ENCODE results near the gene PTPN3.

- TF ChIP-seq TAF1 (IDR thresholded peaks at IDR 0.05; ENCODE audit: borderline replicate concordance, insufficient read depth, low read length), result no peak
- TF ChIP-seq SIN3A (IDR thresholded peaks at IDR 0.05; ENCODE audit: borderline replicate concordance, insufficient read depth, low read length), result no peak
- no peak for TF ChIP-seq POLR2AphosphoS5 (IDR thresholded peaks at IDR 0.05; ENCODE audit: low read depth, low read length)
- no peak for TF ChIP-seq REST (IDR thresholded peaks at IDR 0.05; ENCODE audit: insufficient read depth in 1 of 2, low read depth in 2 of 2, low read length in 2 of 2)
Observed at GRCh38 chr9:109383947-109384346, 114.2 kb downstream of the PTPN3 start.
